PC-3 (cell line): Measurements from ENCODE around the gene DNAL4.

Experiments used
- CTCF ChIP-seq: fragments of 300-600 bp; sonication (generic); conservative IDR thresholded peaks from 2 replicates; pipeline ENCODE4 v1.5.1; 2017; ENCODE audit warnings: antibody characterized with exemption, low read depth, mild to moderate bottlenecking, low read length
- EZH2phosphoT487 ChIP-seq: fragments of 300-600 bp; sonication (generic); IDR thresholded peaks from 2 replicates; pipeline ENCODE4 v1.6.1; 2018; ENCODE audit warnings: mild to moderate bottlenecking, antibody characterized with exemption, low read length, borderline replicate concordance

GRCh38 chr22:38735465-38736256 is 58.3 kb downstream of the DNAL4 start:
- TF ChIP-seq CTCF: no peak
- TF ChIP-seq EZH2phosphoT487: no peak
